ENCODE results near the gene ZNF280A.

ZNF280A gene

GRCh38 chr22:22528780-22529179 is 8.7 kb upstream of the ZNF280A start:
- no peak overlapping the region for H3K4me2 ChIP-seq (ENCODE audit: low read depth, low read length)
- no peaks in the 10 kb centered on the region for H3F3A ChIP-seq (ENCODE audit: insufficient read depth, low read length)
- H4K20me1 ChIP-seq (ENCODE audit: insufficient read depth, low read length), result no peaks in the 10 kb centered on the region
- H3K36me3 ChIP-seq (replicated peaks; ENCODE audit: insufficient read depth, low read length), result no peaks in the 10 kb centered on the region
- TF ChIP-seq EZH2 (optimal IDR thresholded peaks at IDR 0.05; ENCODE audit: low read depth, low read length), result no peak
- TF ChIP-seq EZH2phosphoT487 (IDR thresholded peaks at IDR 0.05; ENCODE audit: low read length), result no peak
- TF ChIP-seq CTCF (IDR thresholded peaks at IDR 0.05; ENCODE audit: low read length), result no peak
- H3K9me3 ChIP-seq (replicated peaks; ENCODE audit: insufficient read depth, low read length), result no peaks in the 10 kb centered on the region
- no peaks in the 10 kb centered on the region for H3K27me3 ChIP-seq (replicated peaks; ENCODE audit: insufficient read depth, low read length)
- H3K4me1 ChIP-seq (ENCODE audit: low read length), result no peaks in the 10 kb centered on the region
- no peak overlapping the region for H3K4me3 ChIP-seq (ENCODE audit: low read length)
- no peak overlapping the region for H3K27ac ChIP-seq (ENCODE audit: low read length)
- no peak overlapping the region for H3K9ac ChIP-seq (ENCODE audit: low read length)
- H2AFZ ChIP-seq (ENCODE audit: low read length), result no peak overlapping the region
- DNase-seq, result no peak
- H3K9me2 ChIP-seq (replicated peaks; ENCODE audit: insufficient read depth, low read length), result no peaks in the 10 kb centered on the region
- H3K79me2 ChIP-seq (ENCODE audit: low read length), result no peaks in the 10 kb centered on the region

GRCh38 chr22:22527312-22527711 is 7.2 kb upstream of the ZNF280A start:
- no peak overlapping the region for H3K9ac ChIP-seq (ENCODE audit: low read length)

GRCh38 chr22:22526125-22526912 is 6.2 kb upstream of the ZNF280A start:
- H3K79me2 ChIP-seq (ENCODE audit: low read length), result no peaks in the 10 kb centered on the region
- no peaks in the 10 kb centered on the region for H4K20me1 ChIP-seq (ENCODE audit: insufficient read depth, low read length)
- TF ChIP-seq CTCF (IDR thresholded peaks at IDR 0.05; ENCODE audit: low read length) (no peak), EZH2 (optimal IDR thresholded peaks at IDR 0.05; ENCODE audit: low read depth, low read length) (no peak), EZH2phosphoT487 (IDR thresholded peaks at IDR 0.05; ENCODE audit: low read length) (no peak)
- DNase-seq, result no peak
- H3F3A ChIP-seq (ENCODE audit: insufficient read depth, low read length), result peaks cover 2% of the 10 kb centered on the region; the same call in 1 of the 2 replicates
- no peaks in the 10 kb centered on the region for H3K36me3 ChIP-seq (replicated peaks; ENCODE audit: insufficient read depth, low read length)
- no peak overlapping the region for H3K4me2 ChIP-seq (ENCODE audit: low read depth, low read length)
- no peak overlapping the region for H2AFZ ChIP-seq (ENCODE audit: low read length)
- H3K4me1 ChIP-seq (ENCODE audit: low read length), result peaks cover 9% of the 10 kb centered on the region
- no peak overlapping the region for H3K9ac ChIP-seq (ENCODE audit: low read length)
- H3K9me3 ChIP-seq (replicated peaks; ENCODE audit: insufficient read depth, low read length), result no peaks in the 10 kb centered on the region
- no peak overlapping the region for H3K4me3 ChIP-seq (ENCODE audit: low read length)
- H3K9me2 ChIP-seq (replicated peaks; ENCODE audit: insufficient read depth, low read length), result no peaks in the 10 kb centered on the region
- no peak overlapping the region for H3K27ac ChIP-seq (ENCODE audit: low read length)
- H3K27me3 ChIP-seq (replicated peaks; ENCODE audit: insufficient read depth, low read length), result no peaks in the 10 kb centered on the region

More at GRCh38 chr22:22527312-22527711, 7.2 kb upstream of the ZNF280A start:
- H3K27me3 ChIP-seq (replicated peaks; ENCODE audit: insufficient read depth, low read length), result no peaks in the 10 kb centered on the region
- H3F3A ChIP-seq (ENCODE audit: insufficient read depth, low read length), result no peaks in the 10 kb centered on the region
- no peak overlapping the region for H3K27ac ChIP-seq (ENCODE audit: low read length)
- no peaks in the 10 kb centered on the region for H3K9me3 ChIP-seq (replicated peaks; ENCODE audit: insufficient read depth, low read length)
- no peaks in the 10 kb centered on the region for H3K79me2 ChIP-seq (ENCODE audit: low read length)
- H4K20me1 ChIP-seq (ENCODE audit: insufficient read depth, low read length), result no peaks in the 10 kb centered on the region
- no peaks in the 10 kb centered on the region for H3K4me1 ChIP-seq (ENCODE audit: low read length)
- no peak overlapping the region for H2AFZ ChIP-seq (ENCODE audit: low read length)
- no peak overlapping the region for H3K4me2 ChIP-seq (ENCODE audit: low read depth, low read length)
- DNase-seq, result no peak
- no peak overlapping the region for H3K4me3 ChIP-seq (ENCODE audit: low read length)
- TF ChIP-seq CTCF (IDR thresholded peaks at IDR 0.05; ENCODE audit: low read length), result no peak
- TF ChIP-seq EZH2 (optimal IDR thresholded peaks at IDR 0.05; ENCODE audit: low read depth, low read length), result no peak
- TF ChIP-seq EZH2phosphoT487 (IDR thresholded peaks at IDR 0.05; ENCODE audit: low read length), result no peak
- H3K9me2 ChIP-seq (replicated peaks; ENCODE audit: insufficient read depth, low read length), result no peaks in the 10 kb centered on the region
- no peaks in the 10 kb centered on the region for H3K36me3 ChIP-seq (replicated peaks; ENCODE audit: insufficient read depth, low read length)
